Left cardiac atrium (tissue), 4 donors: Measurements from ENCODE around the gene TERF2IP. TPM values are rescaled to one million over a fixed set of nuclear protein-coding genes. Genes with fewer than 3 reads are reported as not detected.

Experiments used
- ATAC-seq, 2 donors: fragments of 200-7000 bp; cut with Tn5 transposase; one replicate each; pipeline ENCODE4 v1.9.1; 2020; ENCODE audit warnings: mild to moderate bottlenecking in 2 of 2, moderate library complexity in 2 of 2
- DNase-seq: peaks from one replicate; pipeline ENCODE4 v3.0.0-alpha.2; 2020
- intact Hi-C, 2 donors: fragments of 100-400 bp; cut with DNase I; formaldehyde crosslinking; loops; one replicate each; pipeline versions ENCODE4 v1.14.1 to v1.15.1; 2022 to 2023
- total RNA-seq, 2 donors: library from RNA; stranded (reverse); fragmentation: NEBNext Ultra II Directional; extraction: Animal tissue kit (Norgen Biotek cat#: 25700); gene quantifications; one replicate each; pipeline ENCODE4 v1.2.1, GENCODE V29; 2021
- donor health status: DM: no; HTN: yes; CAD: no.
- donor health status: DM: no; HTN: yes; CAD: no; lungs with severe emphysema.
- donor health status: DM: yes; HTN: yes; CAD: no.
- donor health status: Dilated cardiomyopathy.

The TERF2IP gene
- total RNA-seq, 2 donors from 2014 or later = 55.6 to 70.2 TPM

- intact Hi-C loops = no loop called here
- DNase-seq = no peak
- ATAC-seq = no peak
Measured at GRCh38 chr16:75702242-75702641, 54.7 kb downstream of the TERF2IP start.

- no peak for DNase-seq
- no peak for ATAC-seq
- intact Hi-C loops = no loop called here
Measured at GRCh38 chr16:75703306-75703705, 55.7 kb downstream of the TERF2IP start.

Other genes starting within 250 kb of the TERF2IP start
- 10 to 100 TPM; 31.3 to 32.7 TPM for gene CFDP1, start 214.3 kb upstream of the TERF2IP start, total RNA-seq
- 10 to 100 TPM in 1 of 2 donors, 1 to 10 TPM in 1; 10.0 to 12.2 TPM for gene TMEM170A, start 183.1 kb upstream of the TERF2IP start, total RNA-seq
- 1 to 10 TPM; 4.4 to 4.6 TPM for gene CHST6, start 152.3 kb upstream of the TERF2IP start, total RNA-seq
- under 1 TPM in 1 of 2 donors, not detected in 1; 0.37 TPM for gene CHST5, start 111.7 kb upstream of the TERF2IP start, total RNA-seq
- 1 to 10 TPM; 5.6 to 7.3 TPM for gene TMEM231, start 91.5 kb upstream of the TERF2IP start, total RNA-seq
- gene GABARAPL2, start 81.4 kb upstream of the TERF2IP start, total RNA-seq = 100 to 1,000 TPM; 172 to 180 TPM
- 10 to 100 TPM; 18.6 to 25.3 TPM for gene ADAT1, start 24.5 kb upstream of the TERF2IP start, total RNA-seq
- 100 to 1,000 TPM in 1 of 2 donors, 10 to 100 TPM in 1; 96.0 to 107 TPM for gene KARS1, start 108 bp upstream of the TERF2IP start, total RNA-seq
- gene CPHXL2, start 29.2 kb downstream of the TERF2IP start, total RNA-seq = not detected
- gene DUXB, start 53.7 kb downstream of the TERF2IP start, total RNA-seq = not detected
- gene CPHXL, start 78.7 kb downstream of the TERF2IP start, total RNA-seq = not detected